Posterior cingulate gyrus (tissue), 11 donors: ENCODE results near the gene METTL6.
A peak's percentile ranks its signal among the peaks of the same experiment; 100 is the strongest.
"Not testable (repeated sequence)": the region's sequence is repeated elsewhere in the genome, so short reads cannot be mapped to it uniquely, and the experiment has no call there.

Source experiments
- DNase-seq, 10 donors: peaks; one replicate each; pipeline versions ENCODE4 v3.0.0 to v3.0.0-alpha.2; 2020 to 2021; ENCODE audit warnings: mixed read lengths in 3 of 10
- intact Hi-C: fragments of 100-400 bp; cut with DNase I; formaldehyde crosslinking; loops from one replicate; pipeline ENCODE4 v1.15.1; 2023

METTL6 gene

DNA sequence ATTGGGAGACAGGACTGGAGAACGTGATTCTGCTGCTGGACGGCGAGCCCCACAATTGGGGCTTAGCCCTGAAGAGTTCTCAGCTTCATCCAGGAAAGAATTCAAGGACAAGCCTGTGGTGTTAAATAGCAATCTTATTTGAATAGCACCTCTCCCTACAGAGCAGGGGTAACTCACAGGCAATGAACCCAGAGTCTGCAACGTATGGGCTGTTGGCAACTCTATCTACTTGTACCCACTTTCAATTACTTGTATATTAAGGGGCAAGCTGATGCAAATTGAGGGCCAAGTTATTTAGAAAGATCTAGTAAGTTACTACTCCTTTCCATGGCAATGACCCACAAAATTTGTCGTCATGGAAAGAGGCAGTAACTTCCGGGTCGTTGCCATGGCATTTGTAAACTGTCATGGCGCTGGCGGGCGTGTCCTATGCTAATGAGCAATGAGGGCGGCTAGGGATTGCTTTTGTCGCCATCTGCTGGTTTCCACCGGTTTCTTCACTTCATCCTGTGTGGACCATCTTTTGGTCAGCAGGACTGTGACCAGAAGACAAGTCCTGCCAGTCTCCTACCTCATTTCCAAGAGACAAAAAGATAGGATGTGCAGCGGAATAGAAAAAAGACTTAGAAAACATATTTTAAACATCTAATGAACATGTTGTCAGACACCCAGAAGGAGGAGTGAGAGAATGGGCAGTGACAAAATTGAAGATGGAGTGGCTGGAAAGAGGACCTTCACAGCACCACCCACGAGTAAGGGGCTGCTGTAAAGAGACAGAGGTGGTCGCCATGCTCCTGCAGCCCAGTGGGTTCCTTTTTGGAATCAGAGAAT, 49.2 kb downstream of the METTL6 start:
- peak; percentile 89 to 99 (median 96) for DNase-seq
- intact Hi-C loops, result loop anchor here (1.0 to 2.0 kb wide), 2 partner anchors 110 to 173 kb away; no protein-coding TSS in a partner anchor

DNA sequence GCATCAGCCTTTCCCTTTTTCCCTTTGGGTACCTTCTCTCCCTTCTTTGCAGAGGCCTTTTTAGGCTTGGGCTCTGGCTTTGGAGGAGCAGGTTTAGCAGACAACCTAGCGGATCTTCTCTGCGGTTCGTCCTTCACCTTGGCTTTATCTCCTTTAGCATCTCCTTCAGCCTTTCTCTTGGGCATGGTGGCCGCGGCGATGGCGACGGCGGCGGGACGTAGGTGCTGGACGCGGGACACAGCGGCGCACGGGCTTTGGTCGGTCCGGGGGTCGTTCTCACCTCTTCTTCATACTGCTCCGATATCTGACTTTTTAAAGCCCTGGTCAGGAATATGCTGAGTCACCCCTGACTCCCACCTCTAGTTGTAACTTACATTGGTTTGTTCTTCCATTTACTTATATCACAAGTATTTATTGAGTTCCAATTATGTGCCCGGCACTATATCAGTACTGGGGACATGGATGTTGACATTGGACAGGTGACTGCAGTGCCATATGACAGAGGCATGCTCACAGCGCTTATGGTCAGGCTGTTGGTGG, 51.8 kb downstream of the METTL6 start:
- DNase-seq, result no peak
- intact Hi-C loops, result no loop called here

DNA sequence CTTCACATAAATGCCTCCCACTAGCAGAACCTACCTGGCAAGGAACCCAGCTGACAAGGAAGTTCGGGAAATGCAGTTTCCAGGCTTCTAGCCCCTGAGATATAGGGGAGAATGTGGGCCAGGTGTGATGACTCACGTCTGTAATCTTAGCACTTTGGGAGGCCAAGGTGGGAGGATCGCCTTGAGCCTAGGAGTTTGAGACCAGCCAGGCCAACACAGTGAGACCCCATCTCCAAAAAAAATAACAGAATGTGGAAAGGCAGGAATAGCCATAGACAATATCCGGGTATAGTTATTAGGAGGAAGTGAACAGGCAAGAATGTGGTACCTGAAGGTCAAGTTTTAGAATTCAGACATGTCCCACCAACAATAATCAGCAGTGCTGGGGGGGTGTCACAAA, 54.4 kb downstream of the METTL6 start:
- intact Hi-C loops, result no loop called here
- no peak for DNase-seq

DNA sequence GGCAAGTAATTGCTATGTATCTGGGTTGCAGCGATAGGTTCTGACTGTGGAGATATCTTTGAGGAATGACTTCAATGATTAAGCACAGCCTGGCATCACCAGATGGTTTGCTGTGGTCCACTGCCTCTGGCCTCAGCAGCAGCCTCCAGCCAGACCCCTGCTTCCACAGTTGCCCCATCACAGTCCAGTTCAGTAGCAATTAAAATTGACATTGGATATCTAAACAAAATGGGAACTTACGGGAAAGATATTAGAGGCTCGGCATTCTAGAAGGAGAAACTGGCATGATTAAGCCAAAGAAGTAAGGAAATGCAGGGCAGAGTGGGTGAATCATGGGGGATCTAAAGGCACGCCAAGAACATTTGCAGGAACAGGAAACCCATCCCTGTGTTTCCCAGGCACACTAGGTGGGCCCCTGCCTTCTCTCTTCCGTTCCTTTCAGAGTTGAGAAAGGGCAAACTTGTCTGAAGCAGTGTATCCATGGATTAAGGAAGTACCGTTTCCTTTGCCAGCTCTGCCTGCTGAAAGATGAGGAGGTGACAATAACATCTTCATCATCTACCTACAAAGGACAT, 58.7 kb downstream of the METTL6 start:
- intact Hi-C loops, result no loop called here
- DNase-seq, result no peak

DNA sequence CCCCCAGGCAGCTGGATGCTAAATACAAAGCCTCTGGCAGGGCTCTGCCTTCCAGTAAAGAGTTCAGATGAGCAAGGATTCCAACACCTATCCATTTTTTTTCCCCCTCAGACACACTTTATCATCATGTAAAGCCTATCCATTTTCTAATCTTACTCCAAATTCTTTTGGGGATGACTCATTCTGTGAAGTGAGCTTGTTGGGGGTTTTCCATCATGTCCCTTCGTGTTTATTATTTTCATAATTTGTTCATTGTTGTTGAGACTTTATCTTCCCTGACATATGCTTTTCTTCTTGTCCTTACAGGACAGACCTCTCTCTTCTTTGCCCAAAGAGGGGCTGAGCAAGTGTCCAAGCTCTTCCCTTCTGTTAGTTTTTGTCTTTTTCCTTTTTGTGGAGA, 60.3 kb downstream of the METTL6 start:
- intact Hi-C loops, result no loop called here
- DNase-seq, result no peak

DNA sequence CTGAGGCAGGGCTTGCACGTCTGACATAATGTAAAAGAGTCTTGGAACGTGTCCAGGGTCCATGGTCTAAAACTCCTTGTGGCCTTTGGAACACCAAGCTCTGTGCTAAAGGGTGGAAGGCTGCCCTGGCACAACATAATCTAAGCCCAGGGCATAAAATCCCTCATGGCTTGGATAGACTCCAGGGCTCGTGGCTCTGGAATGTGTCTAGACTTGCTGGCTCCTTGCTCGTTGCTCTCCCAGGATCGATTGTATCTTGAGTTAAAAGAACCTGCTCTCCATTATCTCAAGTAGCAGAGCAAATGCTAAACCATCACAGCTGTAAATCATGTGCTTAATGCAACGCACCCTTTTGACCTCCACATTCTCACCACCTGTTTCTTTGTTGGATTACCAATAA, 63.3 kb downstream of the METTL6 start:
- DNase-seq, intact Hi-C loops: not testable (repeated sequence)

DNA sequence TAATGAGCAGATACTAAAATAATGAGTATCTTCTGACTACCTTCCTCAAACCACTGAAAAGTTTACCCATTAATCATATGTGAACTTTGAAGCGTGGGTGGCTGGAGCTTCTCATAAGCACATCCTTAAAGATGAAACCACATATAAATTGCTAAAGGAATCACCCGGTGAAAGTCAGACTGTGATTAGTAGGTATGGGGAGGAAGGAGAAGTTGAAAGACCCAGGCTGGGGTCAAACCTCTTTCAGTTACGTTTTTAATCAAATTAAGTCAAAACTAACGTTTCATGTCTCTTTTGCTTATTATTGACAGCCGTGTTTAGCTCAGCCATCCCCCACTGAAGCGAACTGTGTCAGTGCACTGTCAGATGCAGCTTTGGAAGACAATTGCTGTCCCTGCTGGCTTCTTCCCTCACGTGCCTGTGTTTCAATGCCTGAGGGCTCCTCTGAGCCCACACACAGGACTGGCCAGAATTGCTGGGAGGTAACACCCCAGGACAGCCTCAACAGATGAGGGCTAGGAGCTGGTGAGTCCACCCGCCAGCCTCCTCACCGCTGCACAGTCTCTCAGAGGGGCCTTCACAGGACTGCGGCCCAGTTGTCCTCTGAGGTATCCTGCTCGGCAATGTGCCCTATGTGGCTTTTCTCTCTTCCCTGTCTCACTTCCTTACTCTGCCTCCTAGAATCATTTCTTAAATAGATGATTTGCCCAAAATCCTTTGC, 65.7 kb downstream of the METTL6 start:
- intact Hi-C loops, result no loop called here

DNA sequence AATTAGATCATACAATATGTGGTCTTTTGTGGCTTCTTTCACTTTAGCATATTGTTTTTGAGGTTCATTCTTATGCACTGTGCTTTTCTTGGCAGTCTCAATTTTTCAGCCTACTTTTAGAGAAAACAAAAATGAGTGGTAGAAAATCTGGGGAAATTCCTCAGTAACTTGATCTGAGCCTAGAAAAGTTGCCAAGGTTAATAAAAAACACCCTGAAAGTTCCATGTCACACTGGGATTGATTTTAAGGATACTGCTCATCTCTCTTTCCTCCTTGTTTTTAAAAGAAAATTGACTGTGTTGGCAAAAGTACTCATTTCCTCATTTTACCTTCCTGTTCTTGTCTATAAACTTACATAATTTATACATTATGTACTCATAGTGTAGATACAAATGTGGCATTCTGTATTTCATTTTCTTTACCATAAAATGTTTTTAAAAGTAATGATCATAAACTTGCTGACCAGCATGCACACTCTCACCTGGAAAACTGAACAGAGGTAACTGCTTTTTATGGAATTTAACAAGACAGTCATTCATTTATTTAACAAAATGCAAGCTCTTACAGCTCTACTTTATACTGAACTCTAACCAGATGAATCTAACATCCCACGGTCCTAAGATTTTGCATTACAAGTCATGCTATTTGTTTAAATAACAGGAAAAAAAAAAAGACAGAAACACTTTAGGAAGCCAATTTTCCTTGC, 66.4 kb downstream of the METTL6 start:
- DNase-seq, result no peak
- intact Hi-C loops, result no loop called here

More for the DNA sequence above, 65.7 kb downstream of the METTL6 start:
- no peak for DNase-seq
